GM12801 (cell line): Measurements from ENCODE around the gene TMEM252.

Source experiments
- TF ChIP-seq, protein P1 (sequence below): IDR thresholded peaks from one replicate; pipeline ENCODE4 v1.5.1; 2011; ENCODE audit warnings: control low read depth; ENCODE audit not compliant: insufficient read length; ENCODE audit errors: extremely low read depth

Gene TMEM252

DNA sequence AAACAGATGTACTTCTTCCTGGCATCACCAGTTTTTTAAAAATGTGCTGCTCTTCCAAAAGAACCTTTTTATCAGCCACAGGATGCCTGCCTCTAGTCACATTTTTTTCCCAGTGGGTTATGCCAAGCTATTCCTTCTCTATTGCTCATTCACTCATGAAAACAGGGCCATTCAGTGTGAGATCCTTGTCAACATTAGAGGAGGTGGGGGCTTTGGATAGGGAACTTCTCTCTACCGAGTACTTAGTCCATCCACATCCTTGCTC, 3.1 kb downstream of the TMEM252 start:
- TF ChIP-seq, protein P1, sequence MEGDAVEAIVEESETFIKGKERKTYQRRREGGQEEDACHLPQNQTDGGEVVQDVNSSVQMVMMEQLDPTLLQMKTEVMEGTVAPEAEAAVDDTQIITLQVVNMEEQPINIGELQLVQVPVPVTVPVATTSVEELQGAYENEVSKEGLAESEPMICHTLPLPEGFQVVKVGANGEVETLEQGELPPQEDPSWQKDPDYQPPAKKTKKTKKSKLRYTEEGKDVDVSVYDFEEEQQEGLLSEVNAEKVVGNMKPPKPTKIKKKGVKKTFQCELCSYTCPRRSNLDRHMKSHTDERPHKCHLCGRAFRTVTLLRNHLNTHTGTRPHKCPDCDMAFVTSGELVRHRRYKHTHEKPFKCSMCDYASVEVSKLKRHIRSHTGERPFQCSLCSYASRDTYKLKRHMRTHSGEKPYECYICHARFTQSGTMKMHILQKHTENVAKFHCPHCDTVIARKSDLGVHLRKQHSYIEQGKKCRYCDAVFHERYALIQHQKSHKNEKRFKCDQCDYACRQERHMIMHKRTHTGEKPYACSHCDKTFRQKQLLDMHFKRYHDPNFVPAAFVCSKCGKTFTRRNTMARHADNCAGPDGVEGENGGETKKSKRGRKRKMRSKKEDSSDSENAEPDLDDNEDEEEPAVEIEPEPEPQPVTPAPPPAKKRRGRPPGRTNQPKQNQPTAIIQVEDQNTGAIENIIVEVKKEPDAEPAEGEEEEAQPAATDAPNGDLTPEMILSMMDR = no peak

DNA sequence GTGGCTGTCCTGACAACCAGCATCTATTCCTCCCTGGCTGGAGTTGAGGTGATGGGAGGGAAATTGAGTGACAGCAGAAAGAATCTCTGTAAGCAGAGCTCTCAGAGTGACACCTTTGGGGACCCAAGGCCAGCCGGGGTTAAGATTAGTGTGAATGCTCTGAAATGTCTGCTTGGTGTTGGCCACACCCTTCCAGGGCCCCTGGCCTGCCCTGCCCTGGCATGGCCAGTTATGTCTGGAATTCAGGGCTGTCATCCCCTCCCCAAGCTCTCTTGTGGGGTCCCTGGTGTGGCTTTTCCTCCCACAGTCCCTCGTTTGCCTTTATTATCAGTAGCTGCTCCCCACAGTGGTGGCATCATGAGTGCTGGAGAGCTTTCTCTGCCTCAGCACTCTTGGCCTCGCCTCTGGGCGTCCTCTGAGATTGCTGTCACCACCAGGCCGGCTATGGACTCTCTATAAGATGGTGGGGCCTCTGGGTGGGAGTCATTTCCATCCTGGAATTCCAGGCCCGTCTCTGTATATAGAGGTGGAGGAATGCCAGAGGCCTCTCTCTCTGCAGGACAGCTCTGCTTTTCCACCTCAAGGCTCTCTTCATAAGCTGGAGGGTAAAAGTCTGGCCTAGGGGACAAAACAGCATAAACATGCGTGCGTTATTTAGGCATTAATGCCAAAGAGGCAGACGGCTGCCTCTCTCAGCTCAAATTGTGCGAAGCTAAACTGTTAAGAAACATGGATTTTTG, 3.6 kb downstream of the TMEM252 start:
- TF ChIP-seq, protein P1 = no peak

DNA sequence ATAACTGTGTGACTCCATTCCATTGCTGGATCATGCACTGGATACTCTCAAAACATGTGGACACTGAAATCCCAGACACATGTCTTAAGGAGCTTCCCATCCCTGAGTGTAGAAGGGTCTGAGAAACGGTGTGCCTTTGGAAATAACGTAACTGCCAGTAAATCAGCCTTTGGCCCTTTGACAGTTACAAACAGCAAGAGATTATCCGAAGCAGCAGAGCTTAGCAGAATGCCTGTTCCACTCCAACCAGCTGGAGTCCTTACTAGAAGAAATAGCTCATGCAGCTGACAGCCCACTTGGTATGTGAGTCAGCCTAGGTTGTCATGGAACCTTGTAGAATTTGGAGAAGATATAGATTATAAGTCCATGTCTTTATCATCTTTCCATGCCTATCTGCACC, 7.0 kb downstream of the TMEM252 start:
- TF ChIP-seq, protein P1 = no peak

DNA sequence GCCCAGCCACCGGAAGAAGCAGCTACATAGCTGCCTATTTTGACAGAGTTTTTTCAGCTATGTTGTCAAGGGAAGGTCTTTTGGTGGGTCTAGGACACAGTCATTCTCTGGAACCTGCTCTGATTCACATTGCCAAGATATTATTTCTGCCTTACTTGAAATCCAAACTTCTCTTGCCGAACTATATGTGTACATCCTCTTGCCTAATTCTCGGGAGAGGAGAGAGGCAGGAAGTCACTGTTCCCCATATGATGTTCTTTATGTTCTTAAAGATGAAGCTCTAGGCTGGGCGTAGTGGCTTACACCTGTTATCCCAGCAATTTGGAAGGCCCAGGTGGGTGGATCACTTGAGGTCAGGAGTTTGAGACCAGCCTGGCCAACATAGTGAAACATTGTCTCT, 8.6 kb downstream of the TMEM252 start:
- TF ChIP-seq, protein P1 = no peak

- TF ChIP-seq, protein P1 = no peak
Measured at GRCh38 chr9:68530618-68531017, 10.1 kb downstream of the TMEM252 start.

DNA sequence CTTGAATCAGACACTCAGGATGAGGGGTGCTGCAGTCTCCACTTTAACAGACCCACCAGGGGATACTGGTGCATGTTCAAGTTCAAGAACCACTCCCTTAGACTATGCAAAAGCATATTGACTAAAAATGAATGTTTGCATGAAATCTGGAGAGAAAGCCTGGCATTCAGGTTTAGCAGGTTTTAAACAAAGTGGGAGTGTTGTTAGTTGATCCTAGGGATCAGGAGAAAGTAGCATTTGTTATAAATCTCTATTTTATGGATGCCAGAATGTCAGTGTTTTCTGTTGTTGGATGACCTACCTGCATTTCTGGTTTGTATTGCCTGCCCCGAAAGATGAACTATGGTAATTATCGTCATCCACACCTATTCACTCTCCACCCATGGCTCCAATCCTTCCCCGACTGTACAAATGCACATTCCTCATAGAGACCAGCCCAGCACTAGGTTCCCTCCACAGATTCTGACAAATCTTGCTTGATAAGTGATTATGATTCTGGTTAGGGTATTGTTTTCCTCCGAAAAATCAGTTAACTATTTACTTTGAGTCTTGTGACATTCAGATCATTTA, 17.2 kb downstream of the TMEM252 start:
- TF ChIP-seq, protein P1 = no peak

- TF ChIP-seq, protein P1 = no peak
Measured at GRCh38 chr9:68522954-68523353, 17.7 kb downstream of the TMEM252 start.
